ENCODE data around the gene ADRM1.

ADRM1 gene

DNA sequence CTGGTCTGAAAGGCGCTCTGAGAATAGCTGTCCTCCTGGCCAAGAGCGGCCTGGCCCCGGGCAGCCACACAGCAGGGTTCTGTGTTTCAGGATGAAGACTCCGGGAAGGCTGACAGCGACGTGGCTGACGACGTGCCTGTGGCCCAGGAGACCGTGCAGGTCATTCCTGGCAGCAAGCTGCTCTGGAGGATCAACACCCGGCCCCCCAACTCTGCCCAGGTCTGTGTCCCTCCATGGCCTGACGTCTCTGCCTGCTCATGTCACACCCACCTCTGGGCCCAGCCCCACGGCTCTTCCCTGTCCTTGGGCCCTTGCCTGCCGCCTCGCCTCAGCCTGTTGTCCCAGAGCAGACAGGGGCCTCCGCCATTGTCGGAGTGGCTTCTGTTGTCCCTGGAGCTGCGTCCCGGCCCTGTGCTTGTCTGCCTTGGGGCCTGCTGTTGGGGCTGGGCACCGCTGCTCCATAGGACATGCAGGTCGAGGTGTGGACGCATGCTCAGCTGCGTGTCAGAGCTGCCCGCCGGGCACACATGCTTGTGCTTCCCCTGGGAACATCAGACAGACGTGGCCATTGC, 16.2 kb upstream of the ADRM1 start:
- no peaks in the 10 kb centered on the region for H3K27me3 Mint-ChIP-seq
- H3K4me1 Mint-ChIP-seq (ENCODE audit: low read depth): no peaks in the 10 kb centered on the region
- H3K36me3 Mint-ChIP-seq (ENCODE audit: low read depth): peaks cover 95% of the 10 kb centered on the region
- no peaks in the 10 kb centered on the region for H3K9me3 Mint-ChIP-seq
- H3K4me3 Mint-ChIP-seq: no peak overlapping the region
- intact Hi-C loops (cut with micrococcal nuclease): no loop called here
- no peak overlapping the region for H3K27ac Mint-ChIP-seq

DNA sequence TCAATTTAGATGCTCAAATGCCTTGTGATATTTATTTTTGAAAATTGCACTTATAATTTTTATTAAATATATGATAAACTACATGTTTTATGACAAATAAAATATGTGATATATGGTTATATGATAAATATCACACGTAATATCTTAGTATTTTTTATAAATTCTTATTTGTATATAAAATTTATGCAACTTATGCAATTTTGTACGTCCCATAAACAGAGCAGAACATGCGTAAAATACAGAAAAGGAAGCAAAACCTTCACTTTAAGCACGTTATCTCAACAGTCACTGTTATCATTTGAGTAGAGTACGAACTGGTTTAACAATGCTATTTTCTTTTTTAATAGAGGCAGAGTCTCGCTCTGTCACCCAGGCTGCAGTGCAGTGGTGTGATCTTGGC, 15.7 kb upstream of the ADRM1 start:
- Mint-ChIP-seq H3K27ac (no peak overlapping the region), H3K36me3 (ENCODE audit: low read depth) (peaks cover 95% of the 10 kb centered on the region), H3K27me3 (no peaks in the 10 kb centered on the region), H3K4me3 (no peak overlapping the region), H3K9me3 (no peaks in the 10 kb centered on the region), H3K4me1 (ENCODE audit: low read depth) (no peaks in the 10 kb centered on the region)
- intact Hi-C loops (cut with micrococcal nuclease): no loop called here

DNA sequence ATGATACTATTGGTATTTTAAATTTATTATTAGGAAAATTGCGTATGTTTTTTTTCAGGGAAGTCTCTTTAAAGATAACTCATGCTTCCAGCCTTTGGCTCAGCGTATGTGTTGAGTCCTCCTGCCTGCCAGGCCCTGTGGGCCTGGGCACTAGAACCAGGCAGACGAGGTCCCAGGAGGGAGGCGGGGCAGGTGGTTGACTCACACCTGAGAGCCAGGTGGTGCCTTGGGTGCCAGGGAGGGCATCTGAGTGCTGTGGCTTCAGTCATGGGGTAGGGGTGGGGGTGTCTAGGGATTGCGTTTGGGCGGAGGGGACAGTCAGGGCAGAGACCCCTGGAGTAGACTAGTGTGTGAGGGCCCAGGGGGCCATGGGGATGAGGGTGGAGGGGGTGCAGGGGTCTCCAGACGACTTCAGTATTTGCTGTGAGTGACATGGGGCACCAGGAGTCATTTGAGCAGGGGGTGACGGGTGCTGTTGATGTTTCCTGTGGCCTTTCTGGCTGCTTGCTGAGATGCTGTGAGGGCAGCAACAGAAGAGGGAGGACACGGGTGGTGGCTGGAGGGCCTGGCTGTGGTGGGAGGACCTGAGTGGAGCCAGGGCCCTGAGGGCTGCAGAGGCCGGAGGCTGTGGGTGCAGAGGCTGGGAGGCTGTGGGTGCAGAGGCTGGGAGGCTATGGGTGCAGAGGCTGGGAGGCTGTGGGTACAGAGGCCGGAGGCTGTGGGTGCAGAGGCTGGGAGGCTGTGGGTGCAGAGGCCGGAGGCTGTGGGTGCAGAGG, 14.8 kb upstream of the ADRM1 start:
- H3K36me3 Mint-ChIP-seq (ENCODE audit: low read depth): peaks cover 95% of the 10 kb centered on the region
- no peaks in the 10 kb centered on the region for H3K4me1 Mint-ChIP-seq (ENCODE audit: low read depth)
- H3K27me3 Mint-ChIP-seq: no peaks in the 10 kb centered on the region
- no peak overlapping the region for H3K4me3 Mint-ChIP-seq
- no peaks in the 10 kb centered on the region for H3K9me3 Mint-ChIP-seq
- H3K27ac Mint-ChIP-seq: no peak overlapping the region
- intact Hi-C loops (cut with micrococcal nuclease): no loop called here

DNA sequence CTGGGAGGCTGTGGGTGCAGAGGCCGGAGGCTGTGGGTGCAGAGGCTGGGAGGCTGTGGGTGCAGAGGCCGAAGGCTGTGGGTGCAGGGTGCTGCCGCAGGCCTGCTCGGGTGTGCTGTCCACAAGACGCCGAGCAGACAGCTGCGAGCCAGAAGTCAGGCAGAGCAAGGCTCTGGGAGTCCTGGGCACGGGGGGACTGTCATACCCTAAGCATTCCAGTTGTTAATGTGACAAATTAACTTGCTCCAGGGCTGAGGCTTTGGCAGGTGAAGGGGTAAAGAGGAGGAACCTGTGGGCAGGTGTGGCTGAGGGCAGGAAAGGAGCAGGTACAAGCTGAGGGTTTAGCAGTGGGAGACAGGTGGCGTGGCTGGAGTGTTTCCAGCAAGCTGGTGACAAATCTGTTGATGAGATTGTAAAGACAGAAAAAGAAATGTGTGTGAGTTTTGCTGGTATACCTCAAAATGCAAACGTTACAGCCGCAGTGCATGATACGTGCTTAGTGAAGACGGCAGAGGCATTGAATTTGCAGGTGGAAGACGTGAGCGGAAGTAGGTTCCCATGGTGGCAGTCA, 14.2 kb upstream of the ADRM1 start:
- Mint-ChIP-seq H3K27me3 (no peaks in the 10 kb centered on the region), H3K36me3 (ENCODE audit: low read depth) (peaks cover 95% of the 10 kb centered on the region), H3K4me1 (ENCODE audit: low read depth) (no peaks in the 10 kb centered on the region), H3K27ac (no peak overlapping the region), H3K4me3 (no peak overlapping the region), H3K9me3 (no peaks in the 10 kb centered on the region)
- intact Hi-C loops (cut with micrococcal nuclease): no loop called here

DNA sequence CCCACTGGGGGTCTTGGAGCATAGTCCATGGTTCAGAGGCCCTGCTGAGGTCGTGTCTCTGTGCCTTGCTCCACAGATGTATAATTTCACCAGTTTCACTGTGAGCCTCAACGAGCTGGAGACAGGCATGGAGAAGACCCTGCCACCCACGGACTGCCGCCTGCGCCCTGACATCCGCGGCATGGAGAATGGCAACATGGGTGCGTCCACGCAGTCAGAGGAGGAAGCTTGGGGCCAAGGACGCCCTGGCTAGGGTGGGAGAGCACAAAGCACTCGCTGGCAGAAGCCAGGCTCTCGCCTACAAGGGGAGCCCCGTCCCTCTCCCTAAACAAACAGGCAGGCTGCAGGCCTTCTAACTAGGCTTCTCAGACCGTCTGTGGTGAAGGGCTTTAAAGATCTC, 13.7 kb upstream of the ADRM1 start:
- no peak overlapping the region for H3K4me3 Mint-ChIP-seq
- no peaks in the 10 kb centered on the region for H3K9me3 Mint-ChIP-seq
- peaks cover 95% of the 10 kb centered on the region for H3K36me3 Mint-ChIP-seq (ENCODE audit: low read depth)
- H3K27me3 Mint-ChIP-seq: no peaks in the 10 kb centered on the region
- H3K27ac Mint-ChIP-seq: no peak overlapping the region
- no peaks in the 10 kb centered on the region for H3K4me1 Mint-ChIP-seq (ENCODE audit: low read depth)
- intact Hi-C loops (cut with micrococcal nuclease): no loop called here

DNA sequence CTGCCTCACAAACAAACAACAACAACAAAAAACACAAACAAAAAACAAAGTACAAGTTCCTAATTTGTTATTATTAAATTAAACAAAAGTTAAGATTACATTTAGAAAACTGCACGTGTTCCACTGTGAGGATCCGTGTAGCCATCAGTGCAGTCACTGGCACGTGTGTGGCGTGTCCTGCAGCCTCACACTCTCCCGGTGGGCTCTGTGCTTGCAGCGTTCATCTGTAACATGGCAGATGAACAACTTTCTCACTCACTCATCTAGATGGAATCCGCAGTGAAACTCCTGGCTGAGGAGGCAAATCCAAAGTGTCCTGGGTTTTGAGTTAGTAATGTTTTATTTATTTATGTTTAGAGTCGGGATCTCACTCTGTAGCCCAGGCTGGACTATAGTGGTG, 12.9 kb upstream of the ADRM1 start:
- Mint-ChIP-seq H3K9me3 (no peaks in the 10 kb centered on the region), H3K27me3 (no peaks in the 10 kb centered on the region), H3K36me3 (ENCODE audit: low read depth) (peaks cover 95% of the 10 kb centered on the region), H3K27ac (no peak overlapping the region), H3K4me3 (no peak overlapping the region), H3K4me1 (ENCODE audit: low read depth) (no peaks in the 10 kb centered on the region)
- intact Hi-C loops (cut with micrococcal nuclease): no loop called here

DNA sequence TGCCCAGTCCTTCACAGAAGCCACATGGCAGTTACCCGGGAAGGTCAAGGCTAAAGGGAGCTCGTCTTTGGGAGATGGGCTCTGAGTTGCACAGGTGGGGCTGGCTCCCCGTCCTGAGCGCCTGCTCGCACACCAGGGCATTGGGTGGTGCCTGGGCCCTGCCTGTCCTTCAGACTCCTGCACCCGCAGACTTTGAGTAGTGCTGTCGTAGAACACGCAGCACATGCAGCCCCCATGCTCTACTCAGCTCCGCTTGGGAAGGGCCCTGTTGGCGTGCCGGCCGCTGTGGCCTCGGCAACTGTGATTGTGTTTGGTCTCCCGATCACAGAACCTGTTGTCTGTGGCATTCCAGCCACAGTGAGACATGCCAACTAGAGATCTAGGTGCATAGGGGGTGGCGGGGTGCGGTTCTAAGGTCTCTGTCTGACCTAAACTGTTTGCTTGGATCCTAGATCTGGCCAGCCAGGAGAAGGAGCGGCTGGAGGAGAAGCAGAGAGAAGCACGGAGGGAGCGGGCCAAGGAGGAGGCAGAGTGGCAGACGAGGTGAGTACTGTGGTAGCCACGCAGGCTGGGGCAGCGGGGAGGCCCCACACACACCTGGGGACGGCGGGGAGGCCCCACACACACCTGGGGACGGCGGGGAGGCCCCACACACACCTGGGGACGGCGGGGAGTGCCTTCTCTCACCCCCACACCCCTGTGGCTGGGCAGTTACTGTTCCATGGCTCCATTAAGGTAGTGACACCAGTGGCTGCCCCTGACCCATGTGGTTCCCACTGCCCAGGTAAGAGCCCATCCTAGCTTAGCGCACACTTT, 11.3 kb upstream of the ADRM1 start:
- Mint-ChIP-seq H3K4me1 (ENCODE audit: low read depth) (no peaks in the 10 kb centered on the region), H3K36me3 (ENCODE audit: low read depth) (peaks cover 92% of the 10 kb centered on the region), H3K9me3 (no peaks in the 10 kb centered on the region), H3K4me3 (no peak overlapping the region), H3K27me3 (no peaks in the 10 kb centered on the region), H3K27ac (no peak overlapping the region)
- intact Hi-C loops (cut with micrococcal nuclease): no loop called here

DNA sequence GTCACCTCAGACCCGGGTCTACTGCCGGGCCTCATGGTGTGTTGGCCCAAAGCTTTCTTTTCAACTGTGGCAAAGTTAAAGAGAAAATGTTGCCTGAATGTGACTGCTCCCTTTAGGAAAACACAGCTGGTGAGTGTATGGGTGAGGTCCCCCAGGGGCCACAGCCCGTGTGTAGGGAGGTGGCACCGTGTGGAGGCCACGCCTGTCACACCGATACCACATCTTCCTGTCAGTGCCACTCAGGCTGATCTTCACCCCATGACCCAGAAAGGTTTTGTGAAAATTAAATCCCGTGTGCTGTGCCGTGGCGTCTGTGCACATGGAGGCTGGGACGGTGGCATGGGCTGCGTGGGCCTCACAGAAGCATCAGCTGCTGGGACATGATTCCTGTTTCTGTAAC, 10.7 kb upstream of the ADRM1 start:
- H3K27me3 Mint-ChIP-seq: no peaks in the 10 kb centered on the region
- no peaks in the 10 kb centered on the region for H3K9me3 Mint-ChIP-seq
- no peaks in the 10 kb centered on the region for H3K4me1 Mint-ChIP-seq (ENCODE audit: low read depth)
- no peak overlapping the region for H3K4me3 Mint-ChIP-seq
- no peak overlapping the region for H3K27ac Mint-ChIP-seq
- intact Hi-C loops (cut with micrococcal nuclease): no loop called here
- H3K36me3 Mint-ChIP-seq (ENCODE audit: low read depth): peaks cover 92% of the 10 kb centered on the region

DNA sequence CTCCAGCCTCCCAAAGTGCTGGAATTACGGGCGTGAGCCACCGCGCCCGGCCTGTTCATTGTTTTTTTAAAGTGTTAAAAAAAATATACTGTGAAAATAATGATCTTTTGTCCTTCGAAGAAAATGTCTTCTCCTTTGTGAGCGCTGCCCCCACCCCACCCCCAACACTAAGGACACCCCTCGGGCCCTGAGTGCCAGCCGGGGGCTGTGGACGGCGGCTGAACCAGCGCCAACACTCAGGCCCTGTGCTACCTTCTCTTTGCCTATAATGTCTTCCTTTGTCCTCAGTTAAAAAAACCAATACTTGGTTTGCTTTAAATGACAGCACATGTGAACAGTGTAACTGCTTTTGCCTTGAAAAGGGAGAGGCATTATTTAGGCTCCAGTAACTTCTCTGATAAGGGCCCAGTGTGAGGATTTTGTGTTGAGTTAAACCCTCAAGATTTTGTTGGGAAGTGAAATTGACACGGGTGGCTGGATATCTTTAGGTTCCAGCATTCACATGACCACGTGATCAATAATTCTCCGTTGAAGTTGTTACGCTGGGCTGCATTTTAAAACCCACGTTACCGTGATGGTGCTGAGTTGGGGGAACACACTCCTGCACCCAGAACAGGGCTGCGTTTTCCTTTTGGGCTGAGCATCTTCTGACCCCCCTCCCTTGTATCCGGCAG, 9.5 kb upstream of the ADRM1 start:
- H3K4me3 Mint-ChIP-seq: no peak overlapping the region
- no peaks in the 10 kb centered on the region for H3K27me3 Mint-ChIP-seq
- no peaks in the 10 kb centered on the region for H3K9me3 Mint-ChIP-seq
- peaks cover 88% of the 10 kb centered on the region for H3K36me3 Mint-ChIP-seq (ENCODE audit: low read depth)
- intact Hi-C loops (cut with micrococcal nuclease): no loop called here
- no peaks in the 10 kb centered on the region for H3K4me1 Mint-ChIP-seq (ENCODE audit: low read depth)
- no peak overlapping the region for H3K27ac Mint-ChIP-seq

DNA sequence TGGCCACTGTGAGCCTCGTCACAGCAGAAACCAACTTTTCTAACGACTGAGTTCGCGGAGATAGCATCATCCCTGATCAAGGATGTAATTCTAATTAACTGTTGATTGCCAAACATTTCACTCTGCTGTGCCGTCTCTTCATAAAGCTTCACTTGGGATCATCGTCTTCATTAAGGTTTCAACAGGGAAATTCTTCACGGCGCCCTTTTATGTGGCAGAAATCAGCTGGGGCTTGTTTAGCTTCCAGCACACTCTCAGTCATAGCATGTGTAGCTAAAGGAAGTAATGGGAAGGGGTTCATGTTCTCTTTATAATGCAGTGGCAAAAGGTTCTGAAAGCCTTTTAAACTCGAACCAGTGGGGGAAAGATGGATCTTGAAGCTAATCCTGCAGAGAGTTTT, 8.9 kb upstream of the ADRM1 start:
- no peak overlapping the region for H3K27ac Mint-ChIP-seq
- H3K27me3 Mint-ChIP-seq: no peaks in the 10 kb centered on the region
- peaks cover 88% of the 10 kb centered on the region for H3K36me3 Mint-ChIP-seq (ENCODE audit: low read depth)
- intact Hi-C loops (cut with micrococcal nuclease): no loop called here
- no peaks in the 10 kb centered on the region for H3K9me3 Mint-ChIP-seq
- no peak overlapping the region for H3K4me3 Mint-ChIP-seq
- no peaks in the 10 kb centered on the region for H3K4me1 Mint-ChIP-seq (ENCODE audit: low read depth)

DNA sequence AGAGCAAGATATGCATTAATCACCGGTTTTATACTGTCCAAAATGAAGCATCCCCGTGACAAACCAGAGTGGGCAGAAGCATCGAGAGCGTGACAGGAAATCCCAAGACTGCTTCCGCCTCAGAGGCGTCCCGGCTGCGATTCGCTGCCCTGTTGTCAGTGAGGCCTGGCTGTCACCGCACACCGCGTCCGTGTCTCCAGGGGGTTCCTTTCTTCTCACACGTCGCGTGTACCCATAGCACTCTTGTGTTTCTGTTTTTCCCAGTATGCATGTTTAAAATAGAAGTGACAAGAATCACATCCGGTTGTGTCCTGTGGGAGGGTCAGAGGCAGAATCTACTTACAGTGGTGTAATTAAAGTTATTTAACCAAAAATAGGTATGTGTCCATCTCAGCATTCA, 8.3 kb upstream of the ADRM1 start:
- Mint-ChIP-seq H3K4me1 (ENCODE audit: low read depth) (no peaks in the 10 kb centered on the region), H3K27me3 (no peaks in the 10 kb centered on the region), H3K4me3 (no peak overlapping the region), H3K27ac (no peak overlapping the region), H3K36me3 (ENCODE audit: low read depth) (peaks cover 86% of the 10 kb centered on the region), H3K9me3 (no peaks in the 10 kb centered on the region)
- intact Hi-C loops (cut with micrococcal nuclease): no loop called here

DNA sequence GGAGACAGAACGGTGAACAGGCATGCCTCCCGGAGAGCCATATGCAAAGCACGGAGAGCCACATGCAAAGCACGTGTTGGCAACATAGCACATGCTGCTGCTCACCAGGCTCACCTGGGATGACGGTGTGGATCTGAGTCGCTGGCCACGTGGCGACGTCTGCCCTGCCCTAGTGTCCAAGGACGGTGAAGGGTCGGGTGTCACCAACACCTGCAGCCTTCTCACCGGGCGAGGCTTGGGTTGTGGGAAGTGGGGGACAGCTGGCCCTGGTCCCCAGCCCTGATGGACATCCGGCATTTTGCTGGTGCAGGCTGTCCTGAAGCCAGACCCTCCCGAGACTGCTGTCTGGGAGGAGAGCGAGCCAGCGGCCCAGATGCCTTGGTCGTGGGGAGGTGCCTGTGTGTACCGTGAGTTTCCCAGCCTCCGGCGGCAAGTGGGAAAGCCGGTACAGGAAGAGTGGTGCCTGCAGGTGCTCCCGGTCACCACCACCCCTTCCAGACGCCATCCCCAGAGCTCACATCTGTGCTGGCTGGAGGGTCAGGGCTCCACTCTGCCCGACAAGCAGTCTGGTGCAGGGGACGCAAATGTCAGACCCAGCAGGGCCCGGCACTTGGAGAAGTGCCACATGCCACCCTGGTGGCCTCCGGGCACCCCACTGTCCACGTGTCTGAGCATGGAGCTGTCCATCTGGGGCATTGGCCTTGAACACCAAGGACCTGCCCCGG, 5.9 kb upstream of the ADRM1 start:
- no peak overlapping the region for H3K27ac Mint-ChIP-seq
- intact Hi-C loops (cut with micrococcal nuclease): no loop called here
- H3K9me3 Mint-ChIP-seq: no peaks in the 10 kb centered on the region
- H3K4me1 Mint-ChIP-seq (ENCODE audit: low read depth): peaks cover 9% of the 10 kb centered on the region
- peaks cover 68% of the 10 kb centered on the region for H3K36me3 Mint-ChIP-seq (ENCODE audit: low read depth)
- no peaks in the 10 kb centered on the region for H3K27me3 Mint-ChIP-seq
- no peak overlapping the region for H3K4me3 Mint-ChIP-seq

DNA sequence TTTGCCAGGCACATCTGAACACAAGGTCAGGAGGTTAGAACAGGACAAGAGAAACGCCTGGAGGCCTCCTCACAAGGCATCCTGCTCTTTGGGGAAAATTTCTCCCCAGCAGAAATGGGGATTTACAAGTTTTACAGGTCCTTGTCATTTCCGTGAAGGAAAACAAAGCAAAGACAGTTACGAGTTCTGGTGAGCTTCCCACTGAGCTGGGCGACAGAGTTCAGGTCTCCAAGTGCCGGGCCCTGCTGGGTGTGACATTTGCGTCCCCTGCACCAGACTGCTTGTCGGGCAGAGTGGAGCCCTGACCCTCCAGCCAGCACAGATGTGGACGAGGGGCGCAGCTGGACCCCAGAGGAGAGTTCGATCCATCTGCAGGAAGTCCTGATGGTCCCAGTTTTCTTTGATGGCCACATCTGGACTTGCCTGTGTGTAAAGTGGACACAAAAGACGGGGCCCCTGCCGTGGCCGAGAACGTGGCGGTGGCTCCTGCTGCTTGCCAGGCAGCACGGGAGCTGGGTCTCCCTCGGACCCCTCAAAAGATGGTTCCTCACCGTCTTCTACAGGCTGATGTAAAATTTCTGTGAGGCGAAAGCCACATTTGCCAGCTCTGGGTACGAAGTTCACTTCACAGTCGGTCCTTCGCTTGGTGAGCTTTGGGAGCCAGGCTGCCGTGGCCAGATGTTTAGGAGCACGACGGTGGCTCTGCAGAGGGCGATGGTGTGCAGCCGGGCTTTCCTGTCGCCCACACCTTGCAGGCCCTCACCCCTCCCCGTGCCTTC, 5.2 kb upstream of the ADRM1 start:
- no peaks in the 10 kb centered on the region for H3K27me3 Mint-ChIP-seq
- peaks cover 68% of the 10 kb centered on the region for H3K36me3 Mint-ChIP-seq (ENCODE audit: low read depth)
- no peaks in the 10 kb centered on the region for H3K9me3 Mint-ChIP-seq
- H3K4me1 Mint-ChIP-seq (ENCODE audit: low read depth): peaks cover 14% of the 10 kb centered on the region
- H3K4me3 Mint-ChIP-seq: no peak overlapping the region
- intact Hi-C loops (cut with micrococcal nuclease): no loop called here
- no peak overlapping the region for H3K27ac Mint-ChIP-seq
